HepG2 (cell line): Measurements from ENCODE around the gene FXYD5. TPM values are rescaled to one million over a fixed set of nuclear protein-coding genes. Genes with fewer than 3 reads are reported as not detected.

ENCODE experiments used
- AGO1 ChIP-seq: fragments of 200-400 bp; formaldehyde crosslinking; IDR thresholded peaks from 2 replicates; pipeline ENCODE4 v1.6.1; 2017; ENCODE audit warnings: mild to moderate bottlenecking, low read depth, low read length, moderate library complexity; ENCODE audit not compliant: poor library complexity, severe bottlenecking
- ATRX ChIP-seq: sonication (generic); formaldehyde crosslinking; IDR thresholded peaks from 2 replicates; pipeline ENCODE4 v1.4.0; 2020; ENCODE audit warnings: missing genetic modification reagents, borderline replicate concordance
- DNMT1 ChIP-seq: sonication (generic); formaldehyde crosslinking; IDR thresholded peaks from 2 replicates; pipeline ENCODE4 v1.5.1; 2020; ENCODE audit warnings: mild to moderate bottlenecking, missing genetic modification reagents
- DPF2 ChIP-seq: sonication (generic); formaldehyde crosslinking; IDR thresholded peaks from 2 replicates; pipeline ENCODE4 v1.4.0; 2020; ENCODE audit warnings: mild to moderate bottlenecking, low read depth, missing genetic modification reagents, borderline replicate concordance
- DR1 ChIP-seq: sonication (generic); formaldehyde crosslinking; IDR thresholded peaks from 2 replicates; pipeline ENCODE4 v1.8.0; 2021; ENCODE audit warnings: mild to moderate bottlenecking, missing genetic modification reagents, inconsistent platforms
- HIC2 ChIP-seq: sonication (generic); formaldehyde crosslinking; IDR thresholded peaks from 2 replicates; pipeline ENCODE4 v1.9.0; 2022; ENCODE audit warnings: low read depth, missing genetic modification reagents
- HMG20A ChIP-seq: IDR thresholded peaks from 2 replicates; pipeline ENCODE4 v1.6.1; 2016; ENCODE audit warnings: borderline replicate concordance
- MED13 ChIP-seq: sonication (generic); formaldehyde crosslinking; IDR thresholded peaks from 2 replicates; pipeline ENCODE4 v1.5.0; 2020; ENCODE audit warnings: missing genetic modification reagents
- MLLT10 ChIP-seq: sonication (generic); formaldehyde crosslinking; IDR thresholded peaks from 2 replicates; pipeline ENCODE4 v1.4.0; 2020; ENCODE audit warnings: missing genetic modification reagents
- NFRKB ChIP-seq: fragments of 450-650 bp; IDR thresholded peaks from 2 replicates; pipeline ENCODE4 v1.6.1; 2017
- PCBP1 ChIP-seq: fragments of 200-400 bp; formaldehyde crosslinking; IDR thresholded peaks from 2 replicates; pipeline ENCODE4 v1.6.1; 2017; ENCODE audit warnings: mild to moderate bottlenecking, low read depth, low read length, borderline replicate concordance
- ZNF350 ChIP-seq: sonication (generic); formaldehyde crosslinking; IDR thresholded peaks from 2 replicates; pipeline ENCODE4 v1.4.0; 2020; ENCODE audit warnings: mild to moderate bottlenecking, low read depth, missing genetic modification reagents, borderline replicate concordance
- ZNF672 ChIP-seq: sonication (generic); formaldehyde crosslinking; IDR thresholded peaks from 2 replicates; pipeline ENCODE4 v1.8.1; 2022; ENCODE audit warnings: missing genetic modification reagents
- ZNF674 ChIP-seq: sonication (generic); formaldehyde crosslinking; IDR thresholded peaks from 2 replicates; pipeline ENCODE4 v1.5.0; 2020; ENCODE audit warnings: low read depth, mild to moderate bottlenecking, missing genetic modification reagents
- ZNF703 ChIP-seq: sonication (generic); formaldehyde crosslinking; IDR thresholded peaks from 2 replicates; pipeline ENCODE4 v1.5.1; 2020; ENCODE audit warnings: missing genetic modification reagents, mild to moderate bottlenecking, moderate library complexity, borderline replicate concordance
- ZNF878 ChIP-seq: sonication (generic); formaldehyde crosslinking; IDR thresholded peaks from 2 replicates; pipeline ENCODE4 v1.8.1; 2023; ENCODE audit warnings: mild to moderate bottlenecking, missing genetic modification reagents, moderate library complexity
- polyA plus RNA-seq, 8 experiments: library from polyadenylated mRNA; depleted of rRNA in 3 of 8; stranded (reverse) in 7 of 8; unstranded in 1 of 8; fragments of >200 nt; fragmentation: Illumina TruSeq in 4 of 8; extraction: Trizol in 4 of 8; gene quantifications; 2 replicates each; pipeline versions ENCODE4 v1.2.1 to v1.2.3, GENCODE V29; 2011 to 2016; ENCODE audit warnings: low read depth in 4 of 8, missing spikeins in 1 of 8, mixed read lengths in 1 of 8; ENCODE audit not compliant: insufficient read depth in 1 of 8
- total RNA-seq, 5 experiments: library from RNA; depleted of rRNA; stranded (reverse); fragments of >200 nt; fragmentation: Illumina TruSeq; extraction: Trizol; gene quantifications; 2 replicates each; pipeline ENCODE4 v1.2.3, GENCODE V29; 2016; ENCODE audit warnings: low read depth in 1 of 5
- TF ChIP-seq, protein P1 (sequence below): sonication (generic); formaldehyde crosslinking; IDR thresholded peaks from 2 replicates; pipeline ENCODE4 v1.5.1; 2020; ENCODE audit warnings: missing genetic modification reagents, mild to moderate bottlenecking, borderline replicate concordance
- TF ChIP-seq, protein P2 (sequence below): sonication (generic); formaldehyde crosslinking; IDR thresholded peaks from 2 replicates; pipeline ENCODE4 v1.8.0; 2022; ENCODE audit warnings: low read depth, missing genetic modification reagents
- TF ChIP-seq, protein P3 (sequence below): sonication (generic); formaldehyde crosslinking; conservative IDR thresholded peaks from 2 replicates; pipeline ENCODE4 v1.8.0; 2022; ENCODE audit warnings: mild to moderate bottlenecking, moderate library complexity, missing genetic modification reagents

The FXYD5 gene
- total and polyA plus RNA-seq, 2 of the 13 experiments (the other 11 are each of a cell fraction or from before 2014, with no cell fraction given) = 0.65 TPM; not detected in 1

GRCh38 chr19:35136977-35137702 is 17.4 kb upstream of the FXYD5 start (continued):
- TF ChIP-seq, protein P1, sequence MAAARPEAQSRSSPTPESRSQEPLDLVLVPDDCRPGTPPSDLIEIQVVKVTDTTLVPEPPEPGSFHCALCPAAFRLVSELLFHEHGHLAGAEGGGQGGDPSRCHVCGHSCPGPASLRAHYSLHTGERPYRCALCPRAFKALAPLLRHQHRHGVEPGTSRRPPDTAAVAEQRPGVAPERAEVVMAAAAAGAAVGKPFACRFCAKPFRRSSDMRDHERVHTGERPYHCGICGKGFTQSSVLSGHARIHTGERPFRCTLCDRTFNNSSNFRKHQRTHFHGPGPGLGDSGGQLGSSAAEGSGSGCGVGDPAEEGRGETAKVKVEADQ (CRISPR knock-in tag) = no peak; the same call in 1 of the 2 replicates
- TF ChIP-seq ZNF672 (CRISPR knock-in tag) (no peak), HMG20A (CRISPR knock-in tag) (peak; percentile 66; the same call in 1 of the 2 replicates), ZNF350 (no peak), ZNF703 (CRISPR knock-in tag) (no peak), ZNF674 (CRISPR knock-in tag) (no peak), DPF2 (CRISPR knock-in tag) (peak; percentile 13; the same call in 1 of the 2 replicates), ZNF878 (no peak), AGO1 (no peak), DR1 (CRISPR knock-in tag) (no peak), MED13 (CRISPR knock-in tag) (no peak), MLLT10 (no peak), ATRX (CRISPR knock-in tag) (no peak), DNMT1 (CRISPR knock-in tag) (no peak), NFRKB (no peak), HIC2 (CRISPR knock-in tag) (peak; percentile 60; the same call in 1 of the 2 replicates), PCBP1 (no peak)
- TF ChIP-seq, protein P2, sequence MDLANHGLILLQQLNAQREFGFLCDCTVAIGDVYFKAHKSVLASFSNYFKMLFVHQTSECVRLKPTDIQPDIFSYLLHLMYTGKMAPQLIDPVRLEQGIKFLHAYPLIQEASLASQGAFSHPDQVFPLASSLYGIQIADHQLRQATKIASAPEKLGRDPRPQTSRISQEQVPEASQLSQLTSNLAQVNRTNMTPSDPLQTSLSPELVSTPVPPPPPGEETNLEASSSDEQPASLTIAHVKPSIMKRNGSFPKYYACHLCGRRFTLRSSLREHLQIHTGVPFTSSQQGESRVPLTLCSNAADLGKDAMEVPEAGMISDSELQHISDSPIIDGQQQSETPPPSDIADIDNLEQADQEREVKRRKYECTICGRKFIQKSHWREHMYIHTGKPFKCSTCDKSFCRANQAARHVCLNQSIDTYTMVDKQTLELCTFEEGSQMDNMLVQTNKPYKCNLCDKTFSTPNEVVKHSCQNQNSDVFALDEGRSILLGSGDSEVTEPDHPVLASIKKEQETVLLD = no peak
- TF ChIP-seq, protein P3, sequence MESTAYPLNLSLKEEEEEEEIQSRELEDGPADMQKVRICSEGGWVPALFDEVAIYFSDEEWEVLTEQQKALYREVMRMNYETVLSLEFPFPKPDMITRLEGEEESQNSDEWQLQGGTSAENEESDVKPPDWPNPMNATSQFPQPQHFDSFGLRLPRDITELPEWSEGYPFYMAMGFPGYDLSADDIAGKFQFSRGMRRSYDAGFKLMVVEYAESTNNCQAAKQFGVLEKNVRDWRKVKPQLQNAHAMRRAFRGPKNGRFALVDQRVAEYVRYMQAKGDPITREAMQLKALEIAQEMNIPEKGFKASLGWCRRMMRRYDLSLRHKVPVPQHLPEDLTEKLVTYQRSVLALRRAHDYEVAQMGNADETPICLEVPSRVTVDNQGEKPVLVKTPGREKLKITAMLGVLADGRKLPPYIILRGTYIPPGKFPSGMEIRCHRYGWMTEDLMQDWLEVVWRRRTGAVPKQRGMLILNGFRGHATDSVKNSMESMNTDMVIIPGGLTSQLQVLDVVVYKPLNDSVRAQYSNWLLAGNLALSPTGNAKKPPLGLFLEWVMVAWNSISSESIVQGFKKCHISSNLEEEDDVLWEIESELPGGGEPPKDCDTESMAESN (CRISPR knock-in tag) = no peak
